Measurements from ENCODE around the gene NBPF14.
"Not testable (repeated sequence)": the region's sequence is repeated elsewhere in the genome, so short reads cannot be mapped to it uniquely, and the experiment has no call there.

NBPF14 gene

GRCh38 chr1:148595911-148596310 lies at the start of gene NBPF14:
NBPF14 (minus strand) TSS chr1:148596011; CDS start chr1:148595717, 294 bp downstream.
- not testable (repeated sequence) for DNase-seq (ENCODE audit: low spot score)

GRCh38 chr1:148625451-148625850 lies 29.6 kb upstream of the NBPF14 start:
- DNase-seq (ENCODE audit: low spot score): not testable (repeated sequence)

- DNase-seq (ENCODE audit: low spot score): not testable (repeated sequence)
Measured at GRCh38 chr1:148618216-148618615, 22.4 kb upstream of the NBPF14 start.

- DNase-seq (ENCODE audit: low spot score): not testable (repeated sequence)
Measured at GRCh38 chr1:148605266-148605665, 9.5 kb upstream of the NBPF14 start.

- DNase-seq (ENCODE audit: low spot score): not testable (repeated sequence)
Measured at GRCh38 chr1:148595360-148595759, 451 bp downstream of the NBPF14 start.

GRCh38 chr1:148591098-148591497 lies 4.7 kb downstream of the NBPF14 start:
- DNase-seq (ENCODE audit: low spot score): not testable (repeated sequence)

GRCh38 chr1:148532158-148532557 lies 63.7 kb downstream of the NBPF14 start:
- not testable (repeated sequence) for DNase-seq (ENCODE audit: low spot score)

- not testable (repeated sequence) for DNase-seq (ENCODE audit: low spot score)
Measured at GRCh38 chr1:148529101-148529567, 66.7 kb downstream of the NBPF14 start.

- not testable (repeated sequence) for DNase-seq (ENCODE audit: low spot score)
Measured at GRCh38 chr1:148528591-148528990, 67.2 kb downstream of the NBPF14 start.

- not testable (repeated sequence) for DNase-seq (ENCODE audit: low spot score)
Measured at GRCh38 chr1:148526587-148526986, 69.2 kb downstream of the NBPF14 start.

- not testable (repeated sequence) for DNase-seq (ENCODE audit: low spot score)
Measured at GRCh38 chr1:148523205-148524144, 72.3 kb downstream of the NBPF14 start.

GRCh38 chr1:148522561-148523204 lies 73.1 kb downstream of the NBPF14 start:
- DNase-seq (ENCODE audit: low spot score): peak; percentile 88

GRCh38 chr1:148522072-148522471 lies 73.7 kb downstream of the NBPF14 start:
- peak; percentile 80 for DNase-seq (ENCODE audit: low spot score)

- not testable (repeated sequence) for DNase-seq (ENCODE audit: low spot score)
Measured at GRCh38 chr1:148514310-148514709, 81.5 kb downstream of the NBPF14 start.

- not testable (repeated sequence) for DNase-seq (ENCODE audit: low spot score)
Measured at GRCh38 chr1:148512571-148513184, 83.1 kb downstream of the NBPF14 start.

- not testable (repeated sequence) for DNase-seq (ENCODE audit: low spot score)
Measured at GRCh38 chr1:148493933-148494332, 101.9 kb downstream of the NBPF14 start.

- not testable (repeated sequence) for DNase-seq (ENCODE audit: low spot score)
Measured at GRCh38 chr1:148483029-148483428, 112.8 kb downstream of the NBPF14 start, which contains the start of gene PPIAL4G. PPIAL4G (minus strand) TSS chr1:148483302; CDS start chr1:148483252, 50 bp downstream.
